Left ventricle myocardium inferior (tissue), 1 donor: ENCODE measurements around the gene PCBP3. TPM values are rescaled to one million over a fixed set of nuclear protein-coding genes. Genes with fewer than 3 reads are reported as not detected.
"Not testable (repeated sequence)": the region's sequence is repeated elsewhere in the genome, so short reads cannot be mapped to it uniquely, and the experiment has no call there.

ENCODE experiments used
- DNase-seq: peaks from one replicate; pipeline ENCODE4 v3.0.0-alpha.2; 2020
- H3K27ac ChIP-seq: fragments of 200-600 bp; replicated peaks from 2 replicates; pipeline ENCODE4 v1.8.0; 2021
- H3K27me3 ChIP-seq: fragments of 200-600 bp; 2 replicates; pipeline ENCODE4 v1.8.0; 2021; ENCODE audit warnings: low read depth
- H3K36me3 ChIP-seq: fragments of 200-600 bp; 2 replicates; pipeline ENCODE4 v1.8.0; 2021
- H3K4me1 ChIP-seq: fragments of 200-600 bp; 2 replicates; pipeline ENCODE4 v1.8.0; 2021
- H3K4me3 ChIP-seq: fragments of 200-600 bp; 2 replicates; pipeline ENCODE4 v1.8.0; 2021; ENCODE audit warnings: mild to moderate bottlenecking, moderate library complexity
- H3K9me3 ChIP-seq: fragments of 200-600 bp; replicated peaks from 2 replicates; pipeline ENCODE4 v1.8.0; 2021
- intact Hi-C: fragments of 100-400 bp; cut with micrococcal nuclease; formaldehyde crosslinking; loops from one replicate; pipeline ENCODE4 v1.11.0; 2022
- total RNA-seq: library from RNA; stranded (reverse); fragmentation: NEBNext Ultra II Directional; extraction: Animal tissue kit (Norgen Biotek cat#: 25700); gene quantifications from one replicate; pipeline ENCODE4 v1.2.1, GENCODE V29; 2021
- TF ChIP-seq, protein P1 (sequence below): fragments of 200-600 bp; IDR thresholded peaks from 2 replicates; pipeline ENCODE4 v1.8.0; 2021; ENCODE audit warnings: antibody characterized with exemption, mild to moderate bottlenecking, borderline replicate concordance
- donor health status: DM: no; HTN: yes; CAD: no; lungs with severe emphysema.

PCBP3 gene
- total RNA-seq, 1 donor from 2014 or later, result 2.9 TPM

- Histone ChIP-seq H3K27ac (no peak overlapping the region), H3K27me3 (peaks cover 7% of the 10 kb centered on the region), H3K36me3 (no peaks in the 10 kb centered on the region), H3K9me3 (peaks cover 10% of the 10 kb centered on the region), H3K4me1 (no peaks in the 10 kb centered on the region), H3K4me3 (no peak overlapping the region)
- intact Hi-C loops, result no loop called here
- no peak for DNase-seq
- TF ChIP-seq, protein P1, sequence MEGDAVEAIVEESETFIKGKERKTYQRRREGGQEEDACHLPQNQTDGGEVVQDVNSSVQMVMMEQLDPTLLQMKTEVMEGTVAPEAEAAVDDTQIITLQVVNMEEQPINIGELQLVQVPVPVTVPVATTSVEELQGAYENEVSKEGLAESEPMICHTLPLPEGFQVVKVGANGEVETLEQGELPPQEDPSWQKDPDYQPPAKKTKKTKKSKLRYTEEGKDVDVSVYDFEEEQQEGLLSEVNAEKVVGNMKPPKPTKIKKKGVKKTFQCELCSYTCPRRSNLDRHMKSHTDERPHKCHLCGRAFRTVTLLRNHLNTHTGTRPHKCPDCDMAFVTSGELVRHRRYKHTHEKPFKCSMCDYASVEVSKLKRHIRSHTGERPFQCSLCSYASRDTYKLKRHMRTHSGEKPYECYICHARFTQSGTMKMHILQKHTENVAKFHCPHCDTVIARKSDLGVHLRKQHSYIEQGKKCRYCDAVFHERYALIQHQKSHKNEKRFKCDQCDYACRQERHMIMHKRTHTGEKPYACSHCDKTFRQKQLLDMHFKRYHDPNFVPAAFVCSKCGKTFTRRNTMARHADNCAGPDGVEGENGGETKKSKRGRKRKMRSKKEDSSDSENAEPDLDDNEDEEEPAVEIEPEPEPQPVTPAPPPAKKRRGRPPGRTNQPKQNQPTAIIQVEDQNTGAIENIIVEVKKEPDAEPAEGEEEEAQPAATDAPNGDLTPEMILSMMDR, result no peak
Observed at GRCh38 chr21:45706299-45706698, 62.8 kb downstream of the PCBP3 start.

GRCh38 chr21:45709173-45709572, 65.6 kb downstream of the PCBP3 start:
- DNase-seq, result no peak
- H3K4me1 ChIP-seq, result no peaks in the 10 kb centered on the region
- TF ChIP-seq, protein P1, result no peak
- H3K9me3 ChIP-seq, result peaks cover 19% of the 10 kb centered on the region
- H3K27me3 ChIP-seq, result peaks cover 4% of the 10 kb centered on the region
- no peak overlapping the region for H3K4me3 ChIP-seq
- no peaks in the 10 kb centered on the region for H3K36me3 ChIP-seq
- no peak overlapping the region for H3K27ac ChIP-seq
- intact Hi-C loops, result no loop called here

DNA sequence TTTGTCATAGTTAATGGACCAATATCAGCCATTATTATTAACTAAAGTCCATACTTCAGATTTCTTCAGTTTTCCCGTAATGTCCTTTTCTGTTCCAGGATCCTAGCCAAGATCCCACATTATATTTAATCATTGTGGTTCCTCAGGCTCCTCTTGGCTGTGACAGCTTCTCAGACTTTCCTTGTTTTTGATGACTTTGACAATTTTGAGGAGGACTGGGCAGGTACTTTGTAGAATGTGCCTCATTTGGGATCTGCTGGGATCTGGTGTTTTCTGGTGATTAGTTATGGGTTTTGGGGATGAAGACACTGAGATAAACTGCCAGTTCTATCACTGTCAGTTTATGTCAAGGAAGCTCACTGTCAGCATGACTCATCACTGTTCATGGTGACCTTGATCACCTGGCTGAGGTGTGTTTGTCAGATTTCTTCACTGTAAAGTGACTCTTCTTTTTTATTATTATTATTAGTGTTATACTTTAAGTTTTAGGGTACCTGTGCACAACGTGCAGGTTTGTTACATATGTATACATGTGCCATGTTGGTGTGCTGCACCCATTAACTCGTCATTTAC, 66.3 kb downstream of the PCBP3 start:
- no peak for DNase-seq
- Histone ChIP-seq H3K27ac (no peak overlapping the region), H3K9me3 (peaks cover 19% of the 10 kb centered on the region), H3K4me1 (no peaks in the 10 kb centered on the region), H3K4me3 (no peak overlapping the region), H3K36me3 (no peaks in the 10 kb centered on the region), H3K27me3 (no peaks in the 10 kb centered on the region)
- intact Hi-C loops, result no loop called here
- TF ChIP-seq, protein P1, result no peak

GRCh38 chr21:45710306-45710705, 66.8 kb downstream of the PCBP3 start:
- H3K27me3 ChIP-seq, H3K27ac ChIP-seq, intact Hi-C loops, DNase-seq, H3K36me3 ChIP-seq, H3K4me1 ChIP-seq, H3K4me3 ChIP-seq: not testable (repeated sequence)
- peaks cover 23% of the 10 kb centered on the region for H3K9me3 ChIP-seq

DNA sequence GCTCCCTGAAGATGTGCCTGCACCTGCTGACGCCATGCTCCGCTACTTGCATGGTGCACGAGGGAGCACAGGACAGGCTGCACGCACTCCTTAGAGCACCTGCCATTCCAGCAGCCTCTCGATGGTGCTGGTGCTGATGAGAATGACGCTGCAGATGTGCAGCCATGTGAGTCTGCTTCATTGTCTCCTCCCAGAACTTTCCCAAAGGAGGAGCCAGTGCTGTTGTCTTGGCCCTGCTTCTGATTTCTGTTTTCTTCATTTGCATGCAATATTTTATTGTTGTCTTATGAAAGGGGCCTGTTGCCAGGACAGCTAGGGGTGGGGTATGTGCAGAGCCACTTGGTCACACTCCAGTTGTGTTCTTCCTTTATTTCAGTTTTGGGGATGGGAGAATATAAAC, 70.1 kb downstream of the PCBP3 start:
- DNase-seq, result no peak
- Histone ChIP-seq H3K4me1 (no peaks in the 10 kb centered on the region), H3K27me3 (peaks cover 4% of the 10 kb centered on the region), H3K4me3 (no peak overlapping the region), H3K36me3 (no peaks in the 10 kb centered on the region), H3K27ac (no peak overlapping the region), H3K9me3 (peaks cover 40% of the 10 kb centered on the region)
- intact Hi-C loops, result no loop called here
- TF ChIP-seq, protein P1, result no peak

- Histone ChIP-seq H3K4me1 (no peaks in the 10 kb centered on the region), H3K27ac (no peak overlapping the region), H3K9me3 (peaks cover 38% of the 10 kb centered on the region), H3K36me3 (no peaks in the 10 kb centered on the region), H3K27me3 (peaks cover 12% of the 10 kb centered on the region), H3K4me3 (no peak overlapping the region)
- intact Hi-C loops, result no loop called here
- TF ChIP-seq, protein P1, result no peak
- DNase-seq, result no peak
Observed at GRCh38 chr21:45715441-45715840, 71.9 kb downstream of the PCBP3 start.
